WTC11 (cell line): ENCODE measurements around the gene LAMP5. TPM values are rescaled to one million over a fixed set of nuclear protein-coding genes. Genes with fewer than 3 reads are reported as not detected.

Experiments
- ATAC-seq: fragments of 200-7000 bp; cut with Tn5 transposase; 2 replicates; pipeline ENCODE4 v1.10.0; 2021; ENCODE audit warnings: mild to moderate bottlenecking, moderate library complexity
- CTCF ChIA-PET: fragments of 300-600 bp; sonication (Branson Sonifier 250); formaldehyde crosslinking; loops from one replicate; lab custom pipeline; 2021; ENCODE audit warnings: antibody characterized with exemption; lab: Charles Lee
- POLR2A ChIA-PET: fragments of 350-600 bp; sonication (Branson Sonifier 250); formaldehyde crosslinking; loops from one replicate; lab custom pipeline; 2021; ENCODE audit warnings: antibody characterized with exemption; lab: Charles Lee
- DNase-seq: peaks from one replicate; pipeline ENCODE4 v3.0.0; 2021; ENCODE audit warnings: low spot score
- H3K27ac Mint-ChIP-seq: 2 replicates; pipeline ENCODE4 v1.8.0; 2021; ENCODE audit warnings: mixed read lengths
- H3K27me3 Mint-ChIP-seq: 2 replicates; pipeline ENCODE4 v1.8.0; 2021; ENCODE audit warnings: low read depth, mild to moderate bottlenecking, moderate library complexity, mixed read lengths
- H3K36me3 Mint-ChIP-seq: 2 replicates; pipeline ENCODE4 v1.8.0; 2021; ENCODE audit warnings: mixed read lengths
- H3K4me1 Mint-ChIP-seq: 2 replicates; pipeline ENCODE4 v1.8.0; 2022; ENCODE audit warnings: mixed read lengths
- H3K4me3 Mint-ChIP-seq: 2 replicates; pipeline ENCODE4 v1.8.0; 2021; ENCODE audit warnings: mild to moderate bottlenecking, moderate library complexity, mixed read lengths
- H3K9me3 Mint-ChIP-seq: 2 replicates; pipeline ENCODE4 v1.8.0; 2021; ENCODE audit warnings: mixed read lengths
- NFE2L1 ChIP-seq: sonication (generic); formaldehyde crosslinking; IDR thresholded peaks from 2 replicates; pipeline ENCODE4 v1.8.1; 2023; ENCODE audit warnings: missing genetic modification reagents
- ZNF121 ChIP-seq: sonication (generic); formaldehyde crosslinking; IDR thresholded peaks from 2 replicates; pipeline ENCODE4 v1.8.0; 2023; ENCODE audit warnings: missing genetic modification reagents
- ZNF138 ChIP-seq: sonication (generic); formaldehyde crosslinking; conservative IDR thresholded peaks from 2 replicates; pipeline ENCODE4 v1.8.1; 2022; ENCODE audit warnings: mild to moderate bottlenecking, moderate library complexity, missing genetic modification reagents
- ZNF263 ChIP-seq: sonication (generic); formaldehyde crosslinking; IDR thresholded peaks from 2 replicates; pipeline ENCODE4 v1.8.1; 2022; ENCODE audit warnings: low read depth, mild to moderate bottlenecking, moderate library complexity, missing genetic modification reagents
- ZNF396 ChIP-seq: fragments of 250-450 bp; sonication (Bioruptor Pico); IDR thresholded peaks from 2 replicates; pipeline ENCODE4 v1.8.0; 2021; ENCODE audit warnings: mild to moderate bottlenecking, moderate library complexity, borderline replicate concordance
- ZNF423 ChIP-seq: fragments of 250-450 bp; sonication (Bioruptor Pico); IDR thresholded peaks from 2 replicates; pipeline ENCODE4 v2.1.2; 2022; ENCODE audit warnings: mild to moderate bottlenecking, moderate library complexity
- total RNA-seq: library from RNA; stranded (reverse); gene quantifications from 3 replicates; pipeline ENCODE4 v1.2.3, GENCODE V29; 2021
- TF ChIP-seq, protein P1 (sequence below): sonication (generic); formaldehyde crosslinking; IDR thresholded peaks from 2 replicates; pipeline ENCODE4 v1.8.1; 2023; ENCODE audit warnings: mild to moderate bottlenecking, missing genetic modification reagents, borderline replicate concordance
- TF ChIP-seq, protein P2 (sequence below): fragments of 250-450 bp; sonication (Bioruptor Pico); IDR thresholded peaks from 2 replicates; pipeline ENCODE4 v1.9.0; 2021; ENCODE audit warnings: mild to moderate bottlenecking
- TF ChIP-seq, protein P3 (sequence below): sonication (generic); formaldehyde crosslinking; IDR thresholded peaks from 2 replicates; pipeline ENCODE4 v1.8.0; 2022; ENCODE audit warnings: mild to moderate bottlenecking, missing genetic modification reagents
- TF ChIP-seq, protein P4 (sequence below): sonication (generic); formaldehyde crosslinking; IDR thresholded peaks from 2 replicates; pipeline ENCODE4 v1.8.0; 2022; ENCODE audit warnings: missing genetic modification reagents
- TF ChIP-seq, protein P5 (sequence below): fragments of 250-450 bp; sonication (Bioruptor Pico); IDR thresholded peaks from 2 replicates; pipeline ENCODE4 v1.8.0; 2021; ENCODE audit warnings: mild to moderate bottlenecking

LAMP5 gene
- total RNA-seq, 1 experiment from 2014 or later = 0.31 TPM

DNA sequence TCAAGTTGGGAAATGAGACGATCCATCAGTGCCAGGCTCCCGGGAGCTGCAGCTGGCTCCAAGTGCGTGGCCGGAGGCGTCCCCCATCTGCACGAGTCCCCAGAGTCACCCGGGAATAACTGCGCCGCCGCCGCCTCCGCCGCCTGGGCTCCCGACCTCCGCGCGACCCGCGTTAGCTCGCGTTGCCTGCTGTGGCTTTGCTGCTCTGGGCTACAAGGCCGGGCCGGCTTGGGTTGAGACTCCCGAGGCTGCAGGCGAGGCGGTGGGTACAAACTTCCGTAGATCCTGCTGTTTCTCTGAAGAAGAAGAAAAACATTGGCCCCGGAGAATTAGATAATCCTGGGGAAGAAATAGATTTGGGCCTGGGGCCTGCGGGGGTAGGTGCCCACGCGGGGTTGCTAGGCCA, 7.4 kb upstream of the LAMP5 start (continued):
- TF ChIP-seq, protein P1, sequence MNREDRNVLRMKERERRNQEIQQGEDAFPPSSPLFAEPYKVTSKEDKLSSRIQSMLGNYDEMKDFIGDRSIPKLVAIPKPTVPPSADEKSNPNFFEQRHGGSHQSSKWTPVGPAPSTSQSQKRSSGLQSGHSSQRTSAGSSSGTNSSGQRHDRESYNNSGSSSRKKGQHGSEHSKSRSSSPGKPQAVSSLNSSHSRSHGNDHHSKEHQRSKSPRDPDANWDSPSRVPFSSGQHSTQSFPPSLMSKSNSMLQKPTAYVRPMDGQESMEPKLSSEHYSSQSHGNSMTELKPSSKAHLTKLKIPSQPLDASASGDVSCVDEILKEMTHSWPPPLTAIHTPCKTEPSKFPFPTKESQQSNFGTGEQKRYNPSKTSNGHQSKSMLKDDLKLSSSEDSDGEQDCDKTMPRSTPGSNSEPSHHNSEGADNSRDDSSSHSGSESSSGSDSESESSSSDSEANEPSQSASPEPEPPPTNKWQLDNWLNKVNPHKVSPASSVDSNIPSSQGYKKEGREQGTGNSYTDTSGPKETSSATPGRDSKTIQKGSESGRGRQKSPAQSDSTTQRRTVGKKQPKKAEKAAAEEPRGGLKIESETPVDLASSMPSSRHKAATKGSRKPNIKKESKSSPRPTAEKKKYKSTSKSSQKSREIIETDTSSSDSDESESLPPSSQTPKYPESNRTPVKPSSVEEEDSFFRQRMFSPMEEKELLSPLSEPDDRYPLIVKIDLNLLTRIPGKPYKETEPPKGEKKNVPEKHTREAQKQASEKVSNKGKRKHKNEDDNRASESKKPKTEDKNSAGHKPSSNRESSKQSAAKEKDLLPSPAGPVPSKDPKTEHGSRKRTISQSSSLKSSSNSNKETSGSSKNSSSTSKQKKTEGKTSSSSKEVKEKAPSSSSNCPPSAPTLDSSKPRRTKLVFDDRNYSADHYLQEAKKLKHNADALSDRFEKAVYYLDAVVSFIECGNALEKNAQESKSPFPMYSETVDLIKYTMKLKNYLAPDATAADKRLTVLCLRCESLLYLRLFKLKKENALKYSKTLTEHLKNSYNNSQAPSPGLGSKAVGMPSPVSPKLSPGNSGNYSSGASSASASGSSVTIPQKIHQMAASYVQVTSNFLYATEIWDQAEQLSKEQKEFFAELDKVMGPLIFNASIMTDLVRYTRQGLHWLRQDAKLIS (CRISPR knock-in tag) = no peak
- no peak for TF ChIP-seq ZNF138 (CRISPR knock-in tag)
- TF ChIP-seq, protein P2, sequence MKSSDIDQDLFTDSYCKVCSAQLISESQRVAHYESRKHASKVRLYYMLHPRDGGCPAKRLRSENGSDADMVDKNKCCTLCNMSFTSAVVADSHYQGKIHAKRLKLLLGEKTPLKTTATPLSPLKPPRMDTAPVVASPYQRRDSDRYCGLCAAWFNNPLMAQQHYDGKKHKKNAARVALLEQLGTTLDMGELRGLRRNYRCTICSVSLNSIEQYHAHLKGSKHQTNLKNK = no peak

DNA sequence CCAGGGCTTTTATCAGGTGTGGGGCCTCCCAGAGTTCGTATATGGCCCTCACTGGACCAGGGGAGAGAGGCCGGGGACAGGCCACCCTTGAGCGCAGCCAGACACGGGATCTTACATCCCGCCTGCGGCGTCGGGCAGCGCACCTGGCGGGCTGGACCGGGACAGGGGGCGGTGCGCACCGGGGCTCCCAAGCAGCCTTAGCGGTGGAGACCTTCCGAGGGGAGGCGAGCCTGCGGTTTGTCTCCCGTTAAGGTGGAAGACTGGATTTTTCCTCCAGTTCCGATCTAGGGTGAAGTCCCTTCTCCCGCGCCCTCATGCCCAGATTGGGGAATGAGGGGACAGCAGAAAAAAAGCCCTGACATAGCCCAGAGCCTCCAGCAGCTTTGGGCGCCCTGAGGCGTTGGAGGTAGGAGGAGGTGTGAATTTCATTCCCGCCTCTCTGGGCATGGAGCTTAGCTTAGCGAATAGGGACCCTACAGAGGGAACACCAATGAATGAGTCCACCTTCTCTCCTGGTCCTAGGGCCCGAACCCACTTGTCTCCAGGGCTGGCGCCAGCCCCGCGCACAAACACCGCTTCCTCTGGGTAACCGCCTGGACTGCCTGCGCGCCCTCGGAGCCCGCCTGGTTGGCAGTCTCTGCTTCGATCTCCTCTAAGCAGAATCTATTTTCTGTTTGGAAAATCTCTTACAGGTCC, 6.7 kb upstream of the LAMP5 start:
- ChIA-PET POLR2A (interaction anchor here (0.5 kb wide), 1 partner anchor 69 kb away, joined by 3 read pairs; no protein-coding TSS in a partner anchor), CTCF (interaction anchor here (1.1 to 4.6 kb wide), 3 partner anchors 11 to 100 kb away, joined by 4 to 33 read pairs (median 4); no protein-coding TSS in a partner anchor)
- ATAC-seq (peak; percentile 61), DNase-seq (peak; percentile 33)
- no peaks in the 10 kb centered on the region for H3K9me3 Mint-ChIP-seq
- no peak overlapping the region for H3K27ac Mint-ChIP-seq
- H3K27me3 Mint-ChIP-seq = peaks cover 98% of the 10 kb centered on the region
- H3K4me3 Mint-ChIP-seq = peak overlapping the region; percentile 66
- no peak for TF ChIP-seq ZNF263
- TF ChIP-seq ZNF423 = peak; percentile 31; the same call in 1 of the 2 replicates
- TF ChIP-seq, protein P3, sequence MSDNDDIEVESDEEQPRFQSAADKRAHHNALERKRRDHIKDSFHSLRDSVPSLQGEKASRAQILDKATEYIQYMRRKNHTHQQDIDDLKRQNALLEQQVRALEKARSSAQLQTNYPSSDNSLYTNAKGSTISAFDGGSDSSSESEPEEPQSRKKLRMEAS (CRISPR knock-in tag) = peak; percentile 61; the same call in 1 of the 2 replicates
- peaks cover 33% of the 10 kb centered on the region for H3K4me1 Mint-ChIP-seq
- no peaks in the 10 kb centered on the region for H3K36me3 Mint-ChIP-seq

DNA sequence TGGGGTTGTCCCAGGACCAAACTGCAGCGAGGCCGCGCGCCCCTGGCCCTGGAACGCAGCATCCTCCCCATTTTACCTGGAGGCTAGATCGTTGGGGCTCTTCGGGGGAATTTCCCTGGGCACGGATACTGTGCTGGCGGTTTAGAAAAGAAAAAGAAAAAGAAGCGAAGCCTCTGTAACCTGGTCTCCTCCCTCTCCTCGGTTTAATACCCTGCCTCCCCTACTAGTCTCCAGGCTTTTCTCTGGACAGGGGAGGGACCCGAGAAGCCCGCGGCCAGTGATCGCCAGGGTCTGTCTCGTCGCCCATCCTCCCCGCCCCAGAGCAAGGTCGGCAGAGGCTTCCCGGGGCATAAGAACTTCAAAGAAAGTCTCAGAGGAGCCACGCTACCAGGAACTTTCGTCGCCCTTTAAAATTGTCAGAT, 6.1 kb upstream of the LAMP5 start:
- H3K27ac Mint-ChIP-seq = no peak overlapping the region
- TF ChIP-seq, protein P4, sequence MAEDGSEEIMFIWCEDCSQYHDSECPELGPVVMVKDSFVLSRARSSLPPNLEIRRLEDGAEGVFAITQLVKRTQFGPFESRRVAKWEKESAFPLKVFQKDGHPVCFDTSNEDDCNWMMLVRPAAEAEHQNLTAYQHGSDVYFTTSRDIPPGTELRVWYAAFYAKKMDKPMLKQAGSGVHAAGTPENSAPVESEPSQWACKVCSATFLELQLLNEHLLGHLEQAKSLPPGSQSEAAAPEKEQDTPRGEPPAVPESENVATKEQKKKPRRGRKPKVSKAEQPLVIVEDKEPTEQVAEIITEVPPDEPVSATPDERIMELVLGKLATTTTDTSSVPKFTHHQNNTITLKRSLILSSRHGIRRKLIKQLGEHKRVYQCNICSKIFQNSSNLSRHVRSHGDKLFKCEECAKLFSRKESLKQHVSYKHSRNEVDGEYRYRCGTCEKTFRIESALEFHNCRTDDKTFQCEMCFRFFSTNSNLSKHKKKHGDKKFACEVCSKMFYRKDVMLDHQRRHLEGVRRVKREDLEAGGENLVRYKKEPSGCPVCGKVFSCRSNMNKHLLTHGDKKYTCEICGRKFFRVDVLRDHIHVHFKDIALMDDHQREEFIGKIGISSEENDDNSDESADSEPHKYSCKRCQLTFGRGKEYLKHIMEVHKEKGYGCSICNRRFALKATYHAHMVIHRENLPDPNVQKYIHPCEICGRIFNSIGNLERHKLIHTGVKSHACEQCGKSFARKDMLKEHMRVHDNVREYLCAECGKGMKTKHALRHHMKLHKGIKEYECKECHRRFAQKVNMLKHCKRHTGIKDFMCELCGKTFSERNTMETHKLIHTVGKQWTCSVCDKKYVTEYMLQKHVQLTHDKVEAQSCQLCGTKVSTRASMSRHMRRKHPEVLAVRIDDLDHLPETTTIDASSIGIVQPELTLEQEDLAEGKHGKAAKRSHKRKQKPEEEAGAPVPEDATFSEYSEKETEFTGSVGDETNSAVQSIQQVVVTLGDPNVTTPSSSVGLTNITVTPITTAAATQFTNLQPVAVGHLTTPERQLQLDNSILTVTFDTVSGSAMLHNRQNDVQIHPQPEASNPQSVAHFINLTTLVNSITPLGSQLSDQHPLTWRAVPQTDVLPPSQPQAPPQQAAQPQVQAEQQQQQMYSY (CRISPR knock-in tag) = no peak
- TF ChIP-seq, protein P5, sequence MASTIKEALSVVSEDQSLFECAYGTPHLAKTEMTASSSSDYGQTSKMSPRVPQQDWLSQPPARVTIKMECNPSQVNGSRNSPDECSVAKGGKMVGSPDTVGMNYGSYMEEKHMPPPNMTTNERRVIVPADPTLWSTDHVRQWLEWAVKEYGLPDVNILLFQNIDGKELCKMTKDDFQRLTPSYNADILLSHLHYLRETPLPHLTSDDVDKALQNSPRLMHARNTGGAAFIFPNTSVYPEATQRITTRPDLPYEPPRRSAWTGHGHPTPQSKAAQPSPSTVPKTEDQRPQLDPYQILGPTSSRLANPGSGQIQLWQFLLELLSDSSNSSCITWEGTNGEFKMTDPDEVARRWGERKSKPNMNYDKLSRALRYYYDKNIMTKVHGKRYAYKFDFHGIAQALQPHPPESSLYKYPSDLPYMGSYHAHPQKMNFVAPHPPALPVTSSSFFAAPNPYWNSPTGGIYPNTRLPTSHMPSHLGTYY (CRISPR knock-in tag) = no peak
- TF ChIP-seq ZNF121 (CRISPR knock-in tag) (no peak), ZNF396 (CRISPR knock-in tag) (no peak), NFE2L1 (CRISPR knock-in tag) (no peak)
- TF ChIP-seq, all 79 proteins: peak for 0
- Mint-ChIP-seq H3K27me3 (peaks cover 98% of the 10 kb centered on the region), H3K4me3 (peak overlapping the region; percentile 66), H3K4me1 (peaks cover 33% of the 10 kb centered on the region), H3K36me3 (no peaks in the 10 kb centered on the region), H3K9me3 (no peaks in the 10 kb centered on the region)
- peak; percentile 36 for DNase-seq
- POLR2A ChIA-PET = no interaction called here
- ATAC-seq = peak; percentile 39
- CTCF ChIA-PET = interaction anchor here (1.5 to 1.6 kb wide), 2 partner anchors 10 to 40 kb away, joined by 4 read pairs; no protein-coding TSS in a partner anchor
